NCI-H446 (cell line): ENCODE measurements around the gene NTMT2.

ENCODE experiments used
- DNase-seq, 2 experiments: peaks; one replicate each; lab custom pipeline; 2025; lab: John Stamatoyannopoulos, UW

The NTMT2 gene

GRCh38 chr1:170209125-170209524, 63.4 kb downstream of the NTMT2 start:
- DNase-seq: no peak

GRCh38 chr1:170210142-170210541, 64.4 kb downstream of the NTMT2 start:
- DNase-seq: no peak

GRCh38 chr1:170213596-170213995, 67.8 kb downstream of the NTMT2 start:
- no peak for DNase-seq

- DNase-seq: no peak
Measured at GRCh38 chr1:170214117-170215032, 68.6 kb downstream of the NTMT2 start.

- peak; percentile 26 to 52 for DNase-seq
Measured at GRCh38 chr1:170215072-170215885, 69.5 kb downstream of the NTMT2 start.

GRCh38 chr1:170217517-170218256, 71.9 kb downstream of the NTMT2 start:
- no peak for DNase-seq

GRCh38 chr1:170218257-170218650, 72.5 kb downstream of the NTMT2 start:
- no peak for DNase-seq
